ENCODE measurements around the gene PNMT. TPM values are rescaled to one million over a fixed set of nuclear protein-coding genes. Genes with fewer than 3 reads are reported as not detected.
A peak's percentile ranks its signal among the peaks of the same experiment; 100 is the strongest.

Gene PNMT
- total and polyA plus RNA-seq, 2 of the 4 experiments (the other 2 are of a cell fraction): not detected

GRCh38 chr17:39629898-39630297 is 38.4 kb upstream of the PNMT start:
- H4K5ac ChIP-seq (ENCODE audit: low read depth, low read length): no peak overlapping the region
- H3K23ac ChIP-seq (ENCODE audit: low read depth, low read length): no peak overlapping the region
- no peak overlapping the region for H3K18ac ChIP-seq (ENCODE audit: low read depth, low read length)
- H3K56ac ChIP-seq (ENCODE audit: extremely low read depth, insufficient read depth, low read length): no peak overlapping the region
- ATAC-seq (ENCODE audit: low read depth) (no peak), DNase-seq (no peak)
- no peaks in the 10 kb centered on the region for H3K36me3 ChIP-seq (ENCODE audit: control insufficient read depth, insufficient read depth, low read length)
- H3K4me2 ChIP-seq (ENCODE audit: low read depth, low read length): no peak overlapping the region
- POLR2A ChIA-PET (ENCODE audit: unreplicated experiment): no interaction called here
- no peak overlapping the region for H2AK9ac ChIP-seq (replicated peaks; ENCODE audit: low read depth, low read length, poor library complexity)
- H2AFZ ChIP-seq (replicated peaks; ENCODE audit: low read length, poor library complexity): no peak overlapping the region
- no peak overlapping the region for H3K4me3 ChIP-seq (ENCODE audit: insufficient read depth, low read depth, low read length)
- no peak overlapping the region for H4K8ac ChIP-seq (ENCODE audit: low read depth in 2 of 2, low read length in 2 of 2)
- no TSS peak for BruUV-seq (replicated peaks)
- H3K4ac ChIP-seq (ENCODE audit: low read depth, low read length): no peak overlapping the region
- intact Hi-C loops (cut with micrococcal nuclease) (loop anchor here (10.0 kb wide), 1 partner anchor 355 kb away; the partner anchor contains the start of gene PSMD3), dilution Hi-C loops (cut with HindIII; ENCODE audit: low sequenced_read_pairs, unreplicated experiment) (no loop called here), in situ Hi-C loops (cut with MboI; ENCODE audit: low sequenced_read_pairs) (no loop called here)
- 20% methylated on average over 1 of the region's 12 CpGs; no CpG with 5 or more reads in 1 of the 2 experiments for WGBS, 2 experiments (ENCODE audit: extremely low coverage in 2 of 2, insufficient read length in 1 of 2)
- H3K9me3 ChIP-seq (ENCODE audit: control insufficient read depth, insufficient read depth, low read length): no peaks in the 10 kb centered on the region
- H3K9ac ChIP-seq (ENCODE audit: low read depth, low read length): no peak overlapping the region
- no peak overlapping the region for H3K27ac ChIP-seq (ENCODE audit: insufficient read depth, low read length)
- H2AK5ac ChIP-seq (ENCODE audit: low read depth, low read length): no peak overlapping the region
- no peak overlapping the region for H2BK20ac ChIP-seq (ENCODE audit: low read depth, low read length)
- CTCF ChIA-PET: interaction anchor here (2.2 kb wide), 1 partner anchor 8 kb away, joined by 9 read pairs; no protein-coding TSS in a partner anchor
- H3K14ac ChIP-seq (replicated peaks; ENCODE audit: low read depth, low read length): no peak overlapping the region
- H3K27me3 ChIP-seq (ENCODE audit: control insufficient read depth, insufficient read depth, low read length): peaks cover 76% of the 10 kb centered on the region
- H4K20me1 ChIP-seq (ENCODE audit: insufficient read depth, low read length): no peaks in the 10 kb centered on the region
- peaks cover 5% of the 10 kb centered on the region; the same call in 1 of the 2 replicates for H3K4me1 ChIP-seq (ENCODE audit: control insufficient read depth, insufficient read depth, low read length)
- no peaks in the 10 kb centered on the region for H3K79me1 ChIP-seq (ENCODE audit: low read depth in 1 of 2, low read length in 2 of 2)
- H2BK120ac ChIP-seq (ENCODE audit: low read depth, low read length): no peak overlapping the region
- no peak overlapping the region for H2BK5ac ChIP-seq (ENCODE audit: low read depth, low read length, poor library complexity, severe bottlenecking)
- no peak overlapping the region for H4K91ac ChIP-seq (ENCODE audit: insufficient read depth, low read depth, low read length)
- TF ChIP-seq POLR2A (IDR thresholded peaks at IDR 0.05; ENCODE audit: low read depth, low read length): no peak
- TF ChIP-seq CHD1 (IDR thresholded peaks at IDR 0.05; ENCODE audit: low read depth, low read length): no peak
- TF ChIP-seq CEBPB (IDR thresholded peaks at IDR 0.05; ENCODE audit: low read depth, low read length): peak; percentile 23; the same call in 1 of the 2 replicates
- TF ChIP-seq MAFK (IDR thresholded peaks at IDR 0.05; ENCODE audit: low read depth, low read length): no peak
- no peak for TF ChIP-seq RFX5 (IDR thresholded peaks at IDR 0.05; ENCODE audit: low read depth, low read length)
- TF ChIP-seq MAZ (IDR thresholded peaks at IDR 0.05; ENCODE audit: borderline replicate concordance, low read depth, low read length): no peak
- H2BK15ac ChIP-seq (ENCODE audit: low read depth, low read length): no peak overlapping the region
- no peaks in the 10 kb centered on the region; the same call in 1 of the 2 replicates for H3K9me1 ChIP-seq (ENCODE audit: insufficient read depth, low read length)

Data from IMR-90 (cell line).